GM21576 (cell line): Measurements from ENCODE around the gene SLC35B1.

Experiments used
- ATAC-seq: cut with Tn5 transposase; IDR thresholded peaks from one replicate; pipeline ENCODE4 v1.9.1; 2021; ENCODE audit warnings: mild to moderate bottlenecking, moderate library complexity; ENCODE audit not compliant: unreplicated experiment

Gene SLC35B1

GRCh38 chr17:49700960-49701359 lies 6.8 kb downstream of the SLC35B1 start:
- ATAC-seq, result no peak

- no peak for ATAC-seq
Measured at GRCh38 chr17:49699966-49700575, 7.7 kb downstream of the SLC35B1 start.

GRCh38 chr17:49698005-49698404 lies 9.8 kb downstream of the SLC35B1 start:
- ATAC-seq, result no peak

GRCh38 chr17:49696233-49696761 lies 11.5 kb downstream of the SLC35B1 start:
- ATAC-seq, result no peak

- no peak for ATAC-seq
Measured at GRCh38 chr17:49695698-49696232, 12.0 kb downstream of the SLC35B1 start.

GRCh38 chr17:49694847-49695697 lies 12.7 kb downstream of the SLC35B1 start:
- no peak for ATAC-seq

- no peak for ATAC-seq
Measured at GRCh38 chr17:49692751-49693150, 15.0 kb downstream of the SLC35B1 start.

GRCh38 chr17:49691677-49692191 lies 16.0 kb downstream of the SLC35B1 start:
- ATAC-seq, result no peak

- ATAC-seq, result no peak
Measured at GRCh38 chr17:49691086-49691676, 16.6 kb downstream of the SLC35B1 start.

GRCh38 chr17:49690256-49690655 lies 17.5 kb downstream of the SLC35B1 start:
- ATAC-seq, result no peak

GRCh38 chr17:49688848-49689247 lies 18.9 kb downstream of the SLC35B1 start:
- no peak for ATAC-seq

- no peak for ATAC-seq
Measured at GRCh38 chr17:49687878-49688491, 19.8 kb downstream of the SLC35B1 start.

- no peak for ATAC-seq
Measured at GRCh38 chr17:49681106-49681979, 26.4 kb downstream of the SLC35B1 start.

GRCh38 chr17:49680314-49680713 lies 27.4 kb downstream of the SLC35B1 start:
- ATAC-seq, result no peak

GRCh38 chr17:49677933-49678847 lies 29.6 kb downstream of the SLC35B1 start, which contains the start of gene SPOP:
Gene SPOP (minus strand): TSS chr17:49678097. CDS start chr17:49622810, 55,287 bp downstream.
- peak; percentile 78 for ATAC-seq

- peak; percentile 37 for ATAC-seq
Measured at GRCh38 chr17:49677134-49677932, 30.4 kb downstream of the SLC35B1 start.

- ATAC-seq, result peak; percentile 62
Measured at GRCh38 chr17:49676276-49676868, 31.4 kb downstream of the SLC35B1 start.
